AG10803 (cell line): Measurements from ENCODE around the gene CAPS.

Experiments used
- DNase-seq: peaks from one replicate; pipeline ENCODE4 v3.0.0; 2010; ENCODE audit warnings: low read depth
- H3K4me3 ChIP-seq: 2 replicates; pipeline ENCODE4 v1.5.1; 2011; ENCODE audit warnings: mild to moderate bottlenecking, low read length, control low read depth
- CTCF ChIP-seq: conservative IDR thresholded peaks from 2 replicates; pipeline ENCODE4 v1.5.1; 2011; ENCODE audit warnings: mild to moderate bottlenecking, low read length, control low read depth, inconsistent platforms

Gene CAPS

GRCh38 chr19:5916181-5916708 is 2.2 kb downstream of the CAPS start:
- DNase-seq = no peak
- no peak for TF ChIP-seq CTCF
- H3K4me3 ChIP-seq = no peak overlapping the region

GRCh38 chr19:5917431-5918107 is 3.5 kb downstream of the CAPS start:
- H3K4me3 ChIP-seq = no peak overlapping the region
- no peak for TF ChIP-seq CTCF
- DNase-seq = no peak

- TF ChIP-seq CTCF = no peak
- no peak overlapping the region for H3K4me3 ChIP-seq
- no peak for DNase-seq
These were observed 4.5 kb downstream of the CAPS start for GRCh38 chr19:5918463-5919079.

- no peak for TF ChIP-seq CTCF
- no peak overlapping the region for H3K4me3 ChIP-seq
- no peak for DNase-seq
These were observed 7.6 kb downstream of the CAPS start for GRCh38 chr19:5921516-5922160.

GRCh38 chr19:5922161-5922545 is 8.1 kb downstream of the CAPS start:
- no peak overlapping the region for H3K4me3 ChIP-seq
- no peak for TF ChIP-seq CTCF
- no peak for DNase-seq

- no peak for TF ChIP-seq CTCF
- DNase-seq = no peak
- no peak overlapping the region for H3K4me3 ChIP-seq
These were observed 9.3 kb downstream of the CAPS start for GRCh38 chr19:5923356-5923755.
